Measurements from ENCODE around the gene UBE2QL1. TPM values are rescaled to one million over a fixed set of nuclear protein-coding genes. Genes with fewer than 3 reads are reported as not detected.

Gene UBE2QL1
- total RNA-seq, 1 experiment from 2014 or later = 0.11 TPM

DNA sequence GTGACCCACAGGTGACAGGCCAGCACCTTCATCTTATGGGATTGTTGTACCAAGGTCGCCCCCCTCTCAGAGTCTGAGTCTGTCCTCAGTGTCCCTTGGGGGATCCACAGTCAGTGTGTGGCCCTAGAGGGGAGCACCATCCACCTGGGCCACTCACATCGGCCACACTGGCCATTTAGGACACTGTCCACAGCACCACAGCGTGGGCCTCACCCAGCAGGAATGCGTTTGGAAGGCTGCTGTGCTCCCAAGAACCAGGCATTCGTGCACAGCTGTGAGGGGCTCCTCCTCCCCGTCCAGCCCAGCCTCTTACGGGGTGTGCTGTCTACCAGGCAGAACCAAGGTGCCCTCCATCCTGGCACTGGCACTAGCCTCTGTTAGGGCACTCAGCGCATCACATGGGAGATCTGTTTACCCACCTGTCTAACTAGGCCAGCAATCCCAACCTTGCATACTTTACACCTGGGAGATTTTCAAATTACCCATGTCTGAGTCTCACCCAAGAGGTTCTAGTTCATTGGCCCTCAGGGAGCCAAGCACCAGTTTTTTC is 24.5 kb upstream of the UBE2QL1 start:
- H2BK12ac ChIP-seq (ENCODE audit: insufficient read length, low read depth, low read length) = no peak overlapping the region
- H3K27me3 Mint-ChIP-seq (ENCODE audit: low read depth) = peaks cover 33% of the 10 kb centered on the region
- TF ChIP-seq, protein P1, sequence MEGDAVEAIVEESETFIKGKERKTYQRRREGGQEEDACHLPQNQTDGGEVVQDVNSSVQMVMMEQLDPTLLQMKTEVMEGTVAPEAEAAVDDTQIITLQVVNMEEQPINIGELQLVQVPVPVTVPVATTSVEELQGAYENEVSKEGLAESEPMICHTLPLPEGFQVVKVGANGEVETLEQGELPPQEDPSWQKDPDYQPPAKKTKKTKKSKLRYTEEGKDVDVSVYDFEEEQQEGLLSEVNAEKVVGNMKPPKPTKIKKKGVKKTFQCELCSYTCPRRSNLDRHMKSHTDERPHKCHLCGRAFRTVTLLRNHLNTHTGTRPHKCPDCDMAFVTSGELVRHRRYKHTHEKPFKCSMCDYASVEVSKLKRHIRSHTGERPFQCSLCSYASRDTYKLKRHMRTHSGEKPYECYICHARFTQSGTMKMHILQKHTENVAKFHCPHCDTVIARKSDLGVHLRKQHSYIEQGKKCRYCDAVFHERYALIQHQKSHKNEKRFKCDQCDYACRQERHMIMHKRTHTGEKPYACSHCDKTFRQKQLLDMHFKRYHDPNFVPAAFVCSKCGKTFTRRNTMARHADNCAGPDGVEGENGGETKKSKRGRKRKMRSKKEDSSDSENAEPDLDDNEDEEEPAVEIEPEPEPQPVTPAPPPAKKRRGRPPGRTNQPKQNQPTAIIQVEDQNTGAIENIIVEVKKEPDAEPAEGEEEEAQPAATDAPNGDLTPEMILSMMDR (conservative IDR thresholded peaks at IDR 0.05) = no peak
- H4K8ac ChIP-seq (replicated peaks; ENCODE audit: insufficient read length, low read depth, low read length) = no peak overlapping the region
- no peaks in the 10 kb centered on the region for H3K79me1 ChIP-seq (ENCODE audit: insufficient read depth, low read depth, low read length, poor library complexity, severe bottlenecking)
- H3K4me3 Mint-ChIP-seq = no peak overlapping the region
- no peak overlapping the region; a peak in 1 of 7 replicates for H3K27ac Mint-ChIP-seq
- no peaks in the 10 kb centered on the region for H3K9me3 ChIP-seq (ENCODE audit: control insufficient read depth, low read depth, low read length)
- no peak overlapping the region for H3K9ac ChIP-seq (ENCODE audit: extremely low read depth, insufficient read length, low read length)
- H2BK5ac ChIP-seq (ENCODE audit: insufficient read length, low read length) = no peak overlapping the region
- H2BK20ac ChIP-seq (ENCODE audit: low read depth, low read length, poor library complexity, severe bottlenecking) = no peak overlapping the region
- H3T11ph ChIP-seq (ENCODE audit: low read length) = no peak overlapping the region
- H3K14ac ChIP-seq (ENCODE audit: insufficient read depth, low read length) = no peak overlapping the region; the same call in 1 of the 2 replicates
- H3K56ac ChIP-seq (ENCODE audit: insufficient read length, low read depth, low read length) = no peak overlapping the region
- H2BK15ac ChIP-seq (ENCODE audit: low read depth, low read length) = no peak overlapping the region; the same call in 1 of the 2 replicates
- WGBS (ENCODE audit: extremely low coverage, insufficient read length, low lambda C conversion rate) = no CpG with 5 or more reads among the region's 8 CpGs
- no peak for DNase-seq
- H3K9me3 Mint-ChIP-seq = peaks cover 7 to 8% of the 10 kb centered on the region in 2 experiments
- H3K27me3 ChIP-seq (ENCODE audit: insufficient read depth, low read length) = no peaks in the 10 kb centered on the region
- no peak overlapping the region for H3K4ac ChIP-seq (ENCODE audit: low read depth, low read length)
- H3K79me2 ChIP-seq (ENCODE audit: insufficient read depth, low read length) = no peaks in the 10 kb centered on the region
- no peak overlapping the region for H3K23ac ChIP-seq (ENCODE audit: insufficient read length, low read depth, low read length)
- no peaks in the 10 kb centered on the region; a peak in 2 of 7 replicates for H3K36me3 Mint-ChIP-seq (ENCODE audit: insufficient read depth in 1 of 3, low read depth in 3 of 3)
- no peaks in the 10 kb centered on the region for H3K4me1 Mint-ChIP-seq
- no peak overlapping the region for H2AK5ac ChIP-seq (ENCODE audit: insufficient read length, low read length)
- H2BK120ac ChIP-seq (ENCODE audit: low read depth, low read length, poor library complexity, severe bottlenecking) = no peak overlapping the region
- H4K91ac ChIP-seq (ENCODE audit: insufficient read length, low read depth, low read length) = no peak overlapping the region
- H3K18ac ChIP-seq (ENCODE audit: insufficient read length, low read depth, low read length) = no peak overlapping the region
- H3K4me2 ChIP-seq (ENCODE audit: insufficient read depth, insufficient read length, low read length) = no peak overlapping the region
- H4K20me1 ChIP-seq (ENCODE audit: control insufficient read depth, insufficient read depth, insufficient read length) = no peaks in the 10 kb centered on the region
- H3K4me1 ChIP-seq (ENCODE audit: insufficient read depth, low read length) = no peaks in the 10 kb centered on the region
- no peaks in the 10 kb centered on the region for H3K23me2 ChIP-seq (ENCODE audit: insufficient read length, low read depth, low read length, poor library complexity, severe bottlenecking)
- no peak overlapping the region for H2AFZ ChIP-seq (ENCODE audit: low read length)
- peak overlapping the region; percentile 86 for H4K5ac ChIP-seq (ENCODE audit: insufficient read length, low read depth, low read length)
- H3K27ac ChIP-seq (ENCODE audit: insufficient read length, low read depth, low read length) = no peak overlapping the region
